Breast epithelium (tissue), 4 donors: ENCODE measurements around the gene PLCH1. TPM values are rescaled to one million over a fixed set of nuclear protein-coding genes. Genes with fewer than 3 reads are reported as not detected.

ENCODE experiments used
- DNase-seq, 2 donors: peaks; one replicate each; pipeline ENCODE4 v3.0.0-alpha.2; 2019; ENCODE audit warnings: low spot score in 2 of 2
- H3K27ac ChIP-seq, 2 donors: fragments of 200-600 bp; sonication (generic) in 1 of 2; one replicate each; pipeline ENCODE4 v1.5.1; 2016 to 2019; ENCODE audit warnings: mild to moderate bottlenecking in 1 of 2
- H3K27me3 ChIP-seq, 2 donors: fragments of 200-600 bp; sonication (generic) in 1 of 2; one replicate each; pipeline versions ENCODE4 v1.5.1 to v1.6.0; 2017 to 2019; ENCODE audit warnings: control low read depth in 1 of 2, mild to moderate bottlenecking in 1 of 2
- H3K36me3 ChIP-seq: fragments of 200-600 bp; one replicate; pipeline ENCODE4 v1.5.1; 2019
- H3K4me1 ChIP-seq, 2 donors: fragments of 200-600 bp; sonication (generic); one replicate each; pipeline ENCODE4 v1.5.1; 2016 to 2019; ENCODE audit warnings: control low read depth in 1 of 2
- H3K4me3 ChIP-seq, 3 donors: fragments of 200-600 bp; sonication (generic); 1 replicate in 2 of 3; 2 replicates in 1 of 3; pipeline ENCODE4 v1.5.1; 2016 to 2019; ENCODE audit warnings: mild to moderate bottlenecking in 3 of 3, moderate library complexity in 2 of 3
- H3K9me3 ChIP-seq, 2 donors: fragments of 200-600 bp; sonication (generic) in 1 of 2; one replicate each; pipeline ENCODE4 v1.5.1; 2016 to 2019; ENCODE audit warnings: control low read depth in 1 of 2
- CTCF ChIP-seq, 3 donors: fragments of 450-650 bp; IDR thresholded peaks; one replicate each; pipeline ENCODE4 v1.5.1; 2016 to 2017; ENCODE audit warnings: antibody characterized with exemption in 3 of 3, mild to moderate bottlenecking in 3 of 3, moderate library complexity in 3 of 3
- POLR2A ChIP-seq: fragments of 450-650 bp; IDR thresholded peaks from one replicate; pipeline ENCODE4 v1.6.1; 2016; ENCODE audit warnings: antibody characterized with exemption, mild to moderate bottlenecking, moderate library complexity
- POLR2AphosphoS5 ChIP-seq, 3 donors: sonication (generic); formaldehyde crosslinking; IDR thresholded peaks; one replicate each; pipeline ENCODE4 v1.6.1; 2017; ENCODE audit warnings: antibody characterized with exemption in 3 of 3
- intact Hi-C: fragments of 100-400 bp; cut with DNase I; formaldehyde crosslinking; loops from one replicate; pipeline ENCODE4 v1.15.1; 2023; ENCODE audit warnings: low total_unique reads
- total RNA-seq, 3 donors: library from RNA; depleted of rRNA; stranded (reverse); fragments of >200 nt; gene quantifications; one replicate each; pipeline ENCODE4 v1.1.0, GENCODE V29; 2016

PLCH1 gene
- total RNA-seq, 3 donors from 2014 or later: 2.0 to 3.4 TPM; not detected in 1

GRCh38 chr3:155352900-155353490 lies 391.9 kb downstream of the PLCH1 start:
- no peaks in the 10 kb centered on the region for H3K4me1 ChIP-seq
- no peak for DNase-seq
- no peaks in the 10 kb centered on the region for H3K27me3 ChIP-seq
- H3K9me3 ChIP-seq: no peaks in the 10 kb centered on the region
- no peaks in the 10 kb centered on the region for H3K36me3 ChIP-seq
- TF ChIP-seq POLR2AphosphoS5 (IDR thresholded peaks at IDR 0.05) (no peak), CTCF (IDR thresholded peaks at IDR 0.05) (peak in 2 of 3 donors; percentile 48 to 58)
- H3K4me3 ChIP-seq: no peak overlapping the region
- intact Hi-C loops: loop anchor here (10.0 kb wide), 2 partner anchors 352 to 442 kb away; no protein-coding TSS in a partner anchor
- no peak overlapping the region for H3K27ac ChIP-seq

- intact Hi-C loops: loop anchor here (10.0 kb wide), 2 partner anchors 354 to 444 kb away; no protein-coding TSS in a partner anchor
- no peak for DNase-seq
- no peaks in the 10 kb centered on the region for H3K36me3 ChIP-seq
- H3K4me1 ChIP-seq: no peaks in the 10 kb centered on the region
- no peaks in the 10 kb centered on the region for H3K9me3 ChIP-seq
- no peaks in the 10 kb centered on the region for H3K27me3 ChIP-seq
- no peak for TF ChIP-seq CTCF (IDR thresholded peaks at IDR 0.05)
- TF ChIP-seq POLR2AphosphoS5 (IDR thresholded peaks at IDR 0.05): no peak
- TF ChIP-seq POLR2A: no peak
- H3K27ac ChIP-seq: no peak overlapping the region
- no peak overlapping the region for H3K4me3 ChIP-seq
Observed at GRCh38 chr3:155350571-155350970, 394.3 kb downstream of the PLCH1 start.

GRCh38 chr3:155347901-155348300 lies 397.0 kb downstream of the PLCH1 start:
- intact Hi-C loops: no loop called here
- TF ChIP-seq POLR2AphosphoS5 (IDR thresholded peaks at IDR 0.05) (no peak), CTCF (IDR thresholded peaks at IDR 0.05) (no peak), POLR2A (no peak)
- DNase-seq: no peak
- Histone ChIP-seq H3K36me3 (no peaks in the 10 kb centered on the region), H3K4me3 (no peak overlapping the region), H3K4me1 (no peaks in the 10 kb centered on the region), H3K27ac (no peak overlapping the region), H3K9me3 (no peaks in the 10 kb centered on the region), H3K27me3 (no peaks in the 10 kb centered on the region)

- no peaks in the 10 kb centered on the region for H3K9me3 ChIP-seq
- H3K27ac ChIP-seq: no peak overlapping the region
- no peaks in the 10 kb centered on the region for H3K27me3 ChIP-seq
- no peak overlapping the region for H3K4me3 ChIP-seq
- no peaks in the 10 kb centered on the region for H3K36me3 ChIP-seq
- no peaks in the 10 kb centered on the region for H3K4me1 ChIP-seq
- intact Hi-C loops: no loop called here
- TF ChIP-seq POLR2A: no peak
- no peak for TF ChIP-seq CTCF (IDR thresholded peaks at IDR 0.05)
- no peak for TF ChIP-seq POLR2AphosphoS5 (IDR thresholded peaks at IDR 0.05)
- DNase-seq: no peak
Observed at GRCh38 chr3:155342344-155342743, 402.5 kb downstream of the PLCH1 start.

DNA sequence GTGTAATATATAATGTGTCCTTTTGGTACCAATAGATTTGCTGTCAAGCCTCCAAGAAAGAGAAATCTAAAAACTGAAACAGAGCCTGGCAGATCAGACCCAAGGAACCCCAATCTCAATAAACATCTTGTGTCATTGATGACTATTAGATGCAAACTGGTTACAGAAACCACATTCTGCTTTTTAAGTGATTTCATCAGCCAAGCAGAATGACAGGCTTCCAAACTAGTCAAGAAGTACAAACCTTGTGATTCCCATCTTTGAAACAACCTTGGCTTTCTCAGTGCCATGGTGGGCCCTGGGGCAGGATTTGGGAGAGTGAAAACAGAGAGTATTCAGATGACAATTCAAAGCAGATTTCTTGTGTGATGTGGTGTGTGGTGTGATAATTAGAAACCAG lies 405.8 kb downstream of the PLCH1 start:
- TF ChIP-seq POLR2AphosphoS5 (IDR thresholded peaks at IDR 0.05) (no peak), POLR2A (no peak)
- no peak overlapping the region for H3K4me3 ChIP-seq
- intact Hi-C loops: no loop called here
- no peaks in the 10 kb centered on the region for H3K4me1 ChIP-seq
- no peaks in the 10 kb centered on the region for H3K36me3 ChIP-seq
- H3K27ac ChIP-seq: no peak overlapping the region
- no peaks in the 10 kb centered on the region for H3K9me3 ChIP-seq
- no peaks in the 10 kb centered on the region for H3K27me3 ChIP-seq
- no peak for DNase-seq
